Measurements from ENCODE around the gene EMP2. TPM values are rescaled to one million over a fixed set of nuclear protein-coding genes. Genes with fewer than 3 reads are reported as not detected.

EMP2 gene
- total and polyA plus RNA-seq, 2 of the 4 experiments (the other 2 are of a cell fraction): 13.8 to 18.3 TPM

DNA sequence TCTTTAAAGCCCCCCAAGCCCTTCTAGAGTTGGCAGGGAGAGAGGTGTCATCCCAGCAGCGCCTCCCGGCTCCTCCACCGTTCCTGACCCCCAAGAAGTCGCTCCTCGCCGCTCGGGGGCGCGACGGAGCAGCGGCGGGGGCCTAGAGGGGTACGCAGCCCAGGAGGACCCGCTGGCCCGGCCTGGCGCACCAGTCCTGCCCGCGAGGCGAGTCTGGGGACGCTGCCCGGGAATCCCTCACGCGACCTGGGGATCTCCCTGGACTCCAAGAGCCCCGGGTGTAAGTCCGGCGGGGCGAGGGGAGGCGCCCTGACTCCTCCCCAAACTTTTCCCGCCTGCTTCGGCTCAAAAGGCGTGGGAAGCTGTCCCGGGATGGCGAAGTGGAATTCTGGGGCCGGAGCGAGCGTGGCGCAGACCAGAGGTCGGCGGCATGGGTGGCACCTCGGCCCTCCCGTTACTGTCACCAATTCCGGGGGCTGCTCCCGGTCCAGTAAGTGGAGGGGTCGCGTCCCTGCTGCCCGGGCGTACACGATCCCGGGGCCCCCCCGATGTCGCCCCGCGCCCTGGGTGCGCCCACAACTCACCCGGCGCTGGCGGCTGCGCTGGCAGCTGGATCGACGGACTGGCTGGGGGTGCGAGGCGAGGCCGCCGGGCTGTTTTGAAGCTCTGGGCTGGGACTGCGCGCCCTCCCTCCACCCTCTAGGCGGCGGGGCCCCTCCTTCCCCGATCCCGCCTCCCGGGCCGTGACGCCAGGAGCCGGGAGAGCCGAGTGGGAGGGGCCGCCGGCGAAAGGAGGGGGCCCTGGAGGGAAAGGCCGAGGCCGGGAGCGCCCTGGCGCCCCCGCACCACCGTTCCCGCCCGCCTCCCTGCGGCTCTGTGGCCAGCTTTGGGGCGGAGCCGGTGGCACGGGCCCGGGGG, at the start of gene EMP2 (continued):
- TF ChIP-seq MXI1 (IDR thresholded peaks at IDR 0.05; ENCODE audit: borderline replicate concordance, low read depth, low read length): 0 out of 2 replicates have a peak, but pooled peaks have one; percentile 19
- no peak for TF ChIP-seq CHD1 (IDR thresholded peaks at IDR 0.05; ENCODE audit: low read depth, low read length)
- TF ChIP-seq, protein P1, sequence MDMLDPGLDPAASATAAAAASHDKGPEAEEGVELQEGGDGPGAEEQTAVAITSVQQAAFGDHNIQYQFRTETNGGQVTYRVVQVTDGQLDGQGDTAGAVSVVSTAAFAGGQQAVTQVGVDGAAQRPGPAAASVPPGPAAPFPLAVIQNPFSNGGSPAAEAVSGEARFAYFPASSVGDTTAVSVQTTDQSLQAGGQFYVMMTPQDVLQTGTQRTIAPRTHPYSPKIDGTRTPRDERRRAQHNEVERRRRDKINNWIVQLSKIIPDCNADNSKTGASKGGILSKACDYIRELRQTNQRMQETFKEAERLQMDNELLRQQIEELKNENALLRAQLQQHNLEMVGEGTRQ (IDR thresholded peaks at IDR 0.05; ENCODE audit: low read depth, low read length): no peak
- TF ChIP-seq SMC3 (IDR thresholded peaks at IDR 0.05; ENCODE audit: low read depth, low read length): no peak

DNA sequence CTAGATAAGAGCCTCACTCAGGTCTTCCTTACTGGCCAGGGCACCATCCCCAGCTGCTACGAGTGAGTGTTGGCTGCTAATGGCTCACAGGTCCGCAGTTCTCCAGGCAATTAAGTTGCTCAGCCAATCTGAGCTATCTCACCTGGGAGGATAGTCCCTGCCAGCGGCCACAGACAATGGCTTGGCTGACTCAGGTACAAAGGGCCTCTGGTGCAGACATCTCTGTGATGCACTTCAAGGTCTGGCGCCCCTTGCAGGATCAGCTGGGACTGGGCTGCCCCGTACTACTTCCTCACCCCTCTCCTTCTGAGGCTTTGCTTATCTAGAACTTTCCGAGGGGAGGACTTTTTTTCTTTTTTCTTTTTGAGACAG, 49.2 kb upstream of the EMP2 start:
- H2BK5ac ChIP-seq (ENCODE audit: low read depth, low read length, poor library complexity, severe bottlenecking): no peak overlapping the region
- no peak overlapping the region for H2AFZ ChIP-seq (replicated peaks; ENCODE audit: low read length, poor library complexity)
- H3K9me3 ChIP-seq (ENCODE audit: control insufficient read depth, insufficient read depth, low read length): peaks cover 1% of the 10 kb centered on the region; the same call in 1 of the 2 replicates
- H3K27ac ChIP-seq (ENCODE audit: insufficient read depth, low read length): no peak overlapping the region
- no peaks in the 10 kb centered on the region for H3K9me1 ChIP-seq (ENCODE audit: insufficient read depth, low read length)
- no peak overlapping the region for H3K4ac ChIP-seq (ENCODE audit: low read depth, low read length)
- BruUV-seq (replicated peaks): no TSS peak
- no peak overlapping the region for H3K56ac ChIP-seq (ENCODE audit: extremely low read depth, insufficient read depth, low read length)
- no peak overlapping the region for H2BK20ac ChIP-seq (ENCODE audit: low read depth, low read length)
- no peaks in the 10 kb centered on the region for H3K79me1 ChIP-seq (ENCODE audit: low read depth in 1 of 2, low read length in 2 of 2)
- H2AK9ac ChIP-seq (replicated peaks; ENCODE audit: low read depth, low read length, poor library complexity): no peak overlapping the region
- no peaks in the 10 kb centered on the region for H3K36me3 ChIP-seq (ENCODE audit: control insufficient read depth, insufficient read depth, low read length)
- no peak overlapping the region for H3K23ac ChIP-seq (ENCODE audit: low read depth, low read length)
- peaks cover 11% of the 10 kb centered on the region; the same call in 1 of the 2 replicates for H3K27me3 ChIP-seq (ENCODE audit: control insufficient read depth, insufficient read depth, low read length)
- in situ Hi-C loops (cut with MboI; ENCODE audit: low sequenced_read_pairs) (no loop called here), dilution Hi-C loops (cut with HindIII; ENCODE audit: low sequenced_read_pairs, unreplicated experiment) (no loop called here), intact Hi-C loops (cut with micrococcal nuclease) (no loop called here)
- DNase-seq: no peak
- ChIA-PET CTCF (no interaction called here), POLR2A (ENCODE audit: unreplicated experiment) (no interaction called here)
- H4K20me1 ChIP-seq (ENCODE audit: insufficient read depth, low read length): no peaks in the 10 kb centered on the region
- WGBS, 2 experiments (ENCODE audit: extremely low coverage in 2 of 2, insufficient read length in 1 of 2): 100% methylated on average over 1 of the region's 6 CpGs; no CpG with 5 or more reads in 1 of the 2 experiments
- no peak overlapping the region for H3K4me2 ChIP-seq (ENCODE audit: low read depth, low read length)
- H2BK120ac ChIP-seq (ENCODE audit: low read depth, low read length): no peak overlapping the region
- no peak overlapping the region for H4K5ac ChIP-seq (ENCODE audit: low read depth, low read length)
- H3K18ac ChIP-seq (ENCODE audit: low read depth, low read length): no peak overlapping the region
- H3K14ac ChIP-seq (replicated peaks; ENCODE audit: low read depth, low read length): no peak overlapping the region
- H4K8ac ChIP-seq (ENCODE audit: low read depth in 2 of 2, low read length in 2 of 2): no peak overlapping the region
- no peak overlapping the region for H2AK5ac ChIP-seq (ENCODE audit: low read depth, low read length)
- no peak overlapping the region for H3K4me3 ChIP-seq (ENCODE audit: insufficient read depth, low read depth, low read length)
- no peaks in the 10 kb centered on the region for H3K4me1 ChIP-seq (ENCODE audit: control insufficient read depth, insufficient read depth, low read length)
- H2BK15ac ChIP-seq (ENCODE audit: low read depth, low read length): no peak overlapping the region
- ATAC-seq (ENCODE audit: low read depth): no peak
- H4K91ac ChIP-seq (ENCODE audit: insufficient read depth, low read depth, low read length): no peak overlapping the region
- no peak overlapping the region for H3K9ac ChIP-seq (ENCODE audit: low read depth, low read length)
- no peak for TF ChIP-seq CHD1 (IDR thresholded peaks at IDR 0.05; ENCODE audit: low read depth, low read length)
- TF ChIP-seq, protein P1 (IDR thresholded peaks at IDR 0.05; ENCODE audit: low read depth, low read length): no peak
- TF ChIP-seq BHLHE40 (IDR thresholded peaks at IDR 0.05; ENCODE audit: low read depth, low read length): no peak
- no peak for TF ChIP-seq MAZ (IDR thresholded peaks at IDR 0.05; ENCODE audit: borderline replicate concordance, low read depth, low read length)
- no peak for TF ChIP-seq CEBPB (IDR thresholded peaks at IDR 0.05; ENCODE audit: low read depth, low read length)
- TF ChIP-seq RAD21 (IDR thresholded peaks at IDR 0.05; ENCODE audit: low read length): no peak
- no peak for TF ChIP-seq NFE2L2 (IDR thresholded peaks at IDR 0.05; ENCODE audit: low read depth, low read length)
- no peak for TF ChIP-seq MAFK (IDR thresholded peaks at IDR 0.05; ENCODE audit: low read depth, low read length)
- TF ChIP-seq MXI1 (IDR thresholded peaks at IDR 0.05; ENCODE audit: borderline replicate concordance, low read depth, low read length): no peak
- no peak for TF ChIP-seq POLR2A (IDR thresholded peaks at IDR 0.05; ENCODE audit: low read depth, low read length)
- TF ChIP-seq, protein P2, sequence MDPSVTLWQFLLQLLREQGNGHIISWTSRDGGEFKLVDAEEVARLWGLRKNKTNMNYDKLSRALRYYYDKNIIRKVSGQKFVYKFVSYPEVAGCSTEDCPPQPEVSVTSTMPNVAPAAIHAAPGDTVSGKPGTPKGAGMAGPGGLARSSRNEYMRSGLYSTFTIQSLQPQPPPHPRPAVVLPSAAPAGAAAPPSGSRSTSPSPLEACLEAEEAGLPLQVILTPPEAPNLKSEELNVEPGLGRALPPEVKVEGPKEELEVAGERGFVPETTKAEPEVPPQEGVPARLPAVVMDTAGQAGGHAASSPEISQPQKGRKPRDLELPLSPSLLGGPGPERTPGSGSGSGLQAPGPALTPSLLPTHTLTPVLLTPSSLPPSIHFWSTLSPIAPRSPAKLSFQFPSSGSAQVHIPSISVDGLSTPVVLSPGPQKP (IDR thresholded peaks at IDR 0.05; ENCODE audit: borderline replicate concordance, low read depth, low read length): no peak
